HL-60 (cell line): ENCODE measurements around the gene IQSEC3.

Source experiments
- CTCF ChIP-seq: IDR thresholded peaks from one replicate; pipeline ENCODE4 v1.5.1; 2011; ENCODE audit warnings: low read length, control low read depth, inconsistent platforms; ENCODE audit not compliant: insufficient read depth
- GABPA ChIP-seq: IDR thresholded peaks from 2 replicates; pipeline ENCODE4 v1.6.1; 2012; ENCODE audit warnings: low read depth
- POLR2AphosphoS5 ChIP-seq: IDR thresholded peaks from 2 replicates; pipeline ENCODE4 v1.6.1; 2012; ENCODE audit warnings: low read depth
- SPI1 ChIP-seq: IDR thresholded peaks from 2 replicates; pipeline ENCODE4 v1.6.1; 2012; ENCODE audit warnings: low read depth, mild to moderate bottlenecking, borderline replicate concordance
- TF ChIP-seq, protein P1 (sequence below): IDR thresholded peaks from 2 replicates; pipeline ENCODE4 v1.6.1; 2012; ENCODE audit warnings: low read depth; ENCODE audit not compliant: insufficient replicate concordance

- TF ChIP-seq CTCF (no peak), SPI1 (no peak), POLR2AphosphoS5 (no peak), GABPA (no peak)
- TF ChIP-seq, protein P1, sequence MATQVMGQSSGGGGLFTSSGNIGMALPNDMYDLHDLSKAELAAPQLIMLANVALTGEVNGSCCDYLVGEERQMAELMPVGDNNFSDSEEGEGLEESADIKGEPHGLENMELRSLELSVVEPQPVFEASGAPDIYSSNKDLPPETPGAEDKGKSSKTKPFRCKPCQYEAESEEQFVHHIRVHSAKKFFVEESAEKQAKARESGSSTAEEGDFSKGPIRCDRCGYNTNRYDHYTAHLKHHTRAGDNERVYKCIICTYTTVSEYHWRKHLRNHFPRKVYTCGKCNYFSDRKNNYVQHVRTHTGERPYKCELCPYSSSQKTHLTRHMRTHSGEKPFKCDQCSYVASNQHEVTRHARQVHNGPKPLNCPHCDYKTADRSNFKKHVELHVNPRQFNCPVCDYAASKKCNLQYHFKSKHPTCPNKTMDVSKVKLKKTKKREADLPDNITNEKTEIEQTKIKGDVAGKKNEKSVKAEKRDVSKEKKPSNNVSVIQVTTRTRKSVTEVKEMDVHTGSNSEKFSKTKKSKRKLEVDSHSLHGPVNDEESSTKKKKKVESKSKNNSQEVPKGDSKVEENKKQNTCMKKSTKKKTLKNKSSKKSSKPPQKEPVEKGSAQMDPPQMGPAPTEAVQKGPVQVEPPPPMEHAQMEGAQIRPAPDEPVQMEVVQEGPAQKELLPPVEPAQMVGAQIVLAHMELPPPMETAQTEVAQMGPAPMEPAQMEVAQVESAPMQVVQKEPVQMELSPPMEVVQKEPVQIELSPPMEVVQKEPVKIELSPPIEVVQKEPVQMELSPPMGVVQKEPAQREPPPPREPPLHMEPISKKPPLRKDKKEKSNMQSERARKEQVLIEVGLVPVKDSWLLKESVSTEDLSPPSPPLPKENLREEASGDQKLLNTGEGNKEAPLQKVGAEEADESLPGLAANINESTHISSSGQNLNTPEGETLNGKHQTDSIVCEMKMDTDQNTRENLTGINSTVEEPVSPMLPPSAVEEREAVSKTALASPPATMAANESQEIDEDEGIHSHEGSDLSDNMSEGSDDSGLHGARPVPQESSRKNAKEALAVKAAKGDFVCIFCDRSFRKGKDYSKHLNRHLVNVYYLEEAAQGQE = no peak
Measured at GRCh38 chr12:178829-179109, 112.2 kb downstream of the IQSEC3 start.
